Mucosa of descending colon (tissue), 3 donors: ENCODE measurements around the gene FNTB. TPM values are rescaled to one million over a fixed set of nuclear protein-coding genes. Genes with fewer than 3 reads are reported as not detected.

Source experiments
- ATAC-seq: fragments of 200-7000 bp; cut with Tn5 transposase; one replicate; pipeline ENCODE4 v1.9.1; 2020; ENCODE audit warnings: mild to moderate bottlenecking, moderate library complexity
- DNase-seq, 3 donors: peaks; one replicate each; pipeline ENCODE4 v3.0.0-alpha.2; 2020
- H3K36me3 ChIP-seq: fragments of 200-600 bp; one replicate; pipeline ENCODE4 v1.8.0; 2021; ENCODE audit warnings: low read depth, mild to moderate bottlenecking
- H3K4me1 ChIP-seq: fragments of 200-600 bp; one replicate; pipeline ENCODE4 v1.8.0; 2021; ENCODE audit warnings: low read depth, mild to moderate bottlenecking
- H3K4me3 ChIP-seq: fragments of 200-600 bp; one replicate; pipeline ENCODE4 v1.8.0; 2021; ENCODE audit warnings: mild to moderate bottlenecking
- H3K9me3 ChIP-seq: fragments of 200-600 bp; one replicate; pipeline ENCODE4 v1.8.0; 2021; ENCODE audit warnings: mild to moderate bottlenecking
- intact Hi-C, 2 donors: fragments of 100-400 bp; cut with DNase I in 1 of 2; cut with micrococcal nuclease in 1 of 2; formaldehyde crosslinking; loops; one replicate each; pipeline versions ENCODE4 v1.11.0 to v1.11.1; 2022; cut with DNase I, micrococcal nuclease
- total RNA-seq, 3 donors: library from RNA; stranded (reverse); fragmentation: NEBNext Ultra II Directional in 2 of 3; extraction: Animal tissue kit (Norgen Biotek cat#: 25700) in 2 of 3; gene quantifications; one replicate each; pipeline versions ENCODE4 v1.2.1 to v1.2.4, GENCODE V29; 2021 to 2023
- TF ChIP-seq, protein P1 (sequence below): fragments of 200-600 bp; IDR thresholded peaks from one replicate; pipeline ENCODE4 v1.8.0; 2022; ENCODE audit warnings: antibody characterized with exemption, mild to moderate bottlenecking
- donor health status: DM: no; HTN: no; CAD: no; lungs with moderate emphysema.
- donor health status: DM: no; HTN: no; CAD: no.
- donor health status: DM: no; HTN: yes; CAD: no.

The FNTB gene
- total RNA-seq, 3 donors from 2014 or later, result 14.5 to 18.3 (median 14.5) TPM

DNA sequence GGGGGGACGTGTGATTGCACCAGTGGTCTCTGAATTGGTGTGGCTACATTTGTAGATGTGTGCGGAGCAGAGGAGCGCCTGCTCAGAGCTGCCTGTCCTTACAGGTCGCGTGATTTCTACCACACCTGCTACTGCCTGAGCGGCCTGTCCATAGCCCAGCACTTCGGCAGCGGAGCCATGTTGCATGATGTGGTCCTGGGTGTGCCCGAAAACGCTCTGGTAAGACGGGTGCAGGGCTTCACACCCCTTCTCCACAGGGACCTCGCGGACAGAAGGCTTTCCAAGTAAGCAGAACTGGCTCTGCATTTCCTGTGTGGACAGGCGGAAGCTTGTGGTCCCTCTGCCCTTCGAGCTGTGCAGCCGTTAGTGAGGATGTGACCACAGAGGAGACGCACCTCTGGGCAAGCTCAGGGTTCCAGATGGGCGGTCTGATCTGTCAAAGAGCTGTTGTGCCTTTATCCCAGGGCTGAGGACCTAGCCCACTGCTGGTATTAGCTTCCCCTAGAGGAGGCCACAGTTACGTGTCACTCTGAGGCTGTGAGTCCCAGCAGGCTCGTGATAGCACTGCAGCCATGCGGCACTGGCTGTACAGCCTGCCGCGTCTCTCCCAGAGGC lies 67.9 kb downstream of the FNTB start:
- intact Hi-C loops, result no loop called here
- Histone ChIP-seq H3K4me1 (no peaks in the 10 kb centered on the region), H3K36me3 (no peaks in the 10 kb centered on the region), H3K9me3 (no peaks in the 10 kb centered on the region), H3K4me3 (no peak overlapping the region)
- TF ChIP-seq, protein P1, sequence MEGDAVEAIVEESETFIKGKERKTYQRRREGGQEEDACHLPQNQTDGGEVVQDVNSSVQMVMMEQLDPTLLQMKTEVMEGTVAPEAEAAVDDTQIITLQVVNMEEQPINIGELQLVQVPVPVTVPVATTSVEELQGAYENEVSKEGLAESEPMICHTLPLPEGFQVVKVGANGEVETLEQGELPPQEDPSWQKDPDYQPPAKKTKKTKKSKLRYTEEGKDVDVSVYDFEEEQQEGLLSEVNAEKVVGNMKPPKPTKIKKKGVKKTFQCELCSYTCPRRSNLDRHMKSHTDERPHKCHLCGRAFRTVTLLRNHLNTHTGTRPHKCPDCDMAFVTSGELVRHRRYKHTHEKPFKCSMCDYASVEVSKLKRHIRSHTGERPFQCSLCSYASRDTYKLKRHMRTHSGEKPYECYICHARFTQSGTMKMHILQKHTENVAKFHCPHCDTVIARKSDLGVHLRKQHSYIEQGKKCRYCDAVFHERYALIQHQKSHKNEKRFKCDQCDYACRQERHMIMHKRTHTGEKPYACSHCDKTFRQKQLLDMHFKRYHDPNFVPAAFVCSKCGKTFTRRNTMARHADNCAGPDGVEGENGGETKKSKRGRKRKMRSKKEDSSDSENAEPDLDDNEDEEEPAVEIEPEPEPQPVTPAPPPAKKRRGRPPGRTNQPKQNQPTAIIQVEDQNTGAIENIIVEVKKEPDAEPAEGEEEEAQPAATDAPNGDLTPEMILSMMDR, result no peak
- ATAC-seq (peak; percentile 52), DNase-seq (no peak)

DNA sequence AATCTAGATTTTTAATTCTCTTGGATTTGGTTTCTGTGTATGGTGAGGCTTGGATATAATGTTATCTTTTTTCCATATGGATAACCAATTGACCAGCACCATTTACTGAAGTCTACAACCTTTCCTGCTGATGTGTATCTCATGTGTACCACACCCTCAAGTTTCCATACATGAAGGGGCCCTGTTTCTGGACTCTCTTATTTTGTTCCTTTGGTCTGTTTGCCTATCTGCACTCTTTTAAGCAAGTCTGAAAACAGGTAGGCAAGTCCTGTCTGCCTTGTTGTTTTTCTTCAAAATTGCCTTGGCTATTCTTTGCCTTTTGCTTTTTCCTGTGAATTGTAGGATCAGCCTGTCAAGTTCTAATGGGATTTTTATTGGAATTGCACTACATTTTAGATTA lies 71.0 kb downstream of the FNTB start:
- intact Hi-C loops, result no loop called here
- TF ChIP-seq, protein P1, result no peak
- H3K36me3 ChIP-seq, result peaks cover 8% of the 10 kb centered on the region

DNA sequence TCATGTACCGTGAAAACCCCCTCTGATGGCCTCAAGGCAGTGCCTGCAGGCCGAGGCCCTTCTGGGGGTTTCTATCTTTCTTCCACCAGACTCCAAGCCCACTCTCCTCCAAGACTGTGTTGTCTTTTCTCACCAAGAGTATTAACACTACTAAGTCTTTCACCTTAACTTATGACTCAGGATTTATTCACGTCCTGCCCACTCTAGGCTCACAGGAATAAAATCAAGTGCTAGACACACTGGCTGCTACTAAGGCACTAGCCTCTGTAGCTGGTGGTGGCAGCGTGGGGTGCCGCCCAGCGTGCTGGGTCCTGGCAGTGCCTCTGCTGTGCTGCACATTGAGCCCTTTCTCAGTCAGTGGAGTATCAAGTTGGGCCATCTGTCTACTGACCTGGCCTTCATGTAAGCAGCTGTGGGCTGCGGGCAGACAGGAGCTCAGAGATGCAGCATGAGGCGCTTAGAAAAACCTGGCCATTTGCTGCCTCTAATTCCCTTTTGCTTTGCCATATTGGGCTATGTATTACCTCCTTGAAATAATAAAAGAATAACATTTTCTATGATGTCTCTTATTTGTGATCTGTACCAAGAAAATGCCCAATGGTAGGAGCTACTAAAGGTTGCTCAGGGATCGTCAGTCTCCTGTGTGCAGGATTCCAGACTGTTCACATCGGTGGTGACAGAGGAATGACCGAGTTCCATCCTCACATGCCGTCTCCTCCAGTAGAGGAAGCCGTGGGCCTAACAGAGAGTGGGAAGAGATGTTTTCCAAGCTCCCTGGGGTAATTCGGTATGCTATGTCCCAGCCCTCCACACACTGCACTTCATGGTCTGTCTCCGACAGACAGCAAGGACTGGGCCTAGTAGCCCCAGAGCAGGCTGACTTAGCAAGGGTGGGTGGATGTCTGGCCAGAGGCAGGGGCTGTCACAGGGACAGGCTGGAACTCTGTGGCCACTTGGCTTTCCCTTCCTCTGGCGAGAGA lies 75.7 kb downstream of the FNTB start:
- DNase-seq (no peak), ATAC-seq (no peak)
- H3K4me3 ChIP-seq, result no peak overlapping the region
- no peaks in the 10 kb centered on the region for H3K4me1 ChIP-seq
- H3K9me3 ChIP-seq, result no peaks in the 10 kb centered on the region
- TF ChIP-seq, protein P1, result no peak
- intact Hi-C loops, result no loop called here
- H3K36me3 ChIP-seq, result peaks cover 8% of the 10 kb centered on the region

More for the DNA sequence above, 71.0 kb downstream of the FNTB start:
- no peak overlapping the region for H3K4me3 ChIP-seq
- ATAC-seq (no peak), DNase-seq (no peak)
- H3K9me3 ChIP-seq, result no peaks in the 10 kb centered on the region
- no peaks in the 10 kb centered on the region for H3K4me1 ChIP-seq

DNA sequence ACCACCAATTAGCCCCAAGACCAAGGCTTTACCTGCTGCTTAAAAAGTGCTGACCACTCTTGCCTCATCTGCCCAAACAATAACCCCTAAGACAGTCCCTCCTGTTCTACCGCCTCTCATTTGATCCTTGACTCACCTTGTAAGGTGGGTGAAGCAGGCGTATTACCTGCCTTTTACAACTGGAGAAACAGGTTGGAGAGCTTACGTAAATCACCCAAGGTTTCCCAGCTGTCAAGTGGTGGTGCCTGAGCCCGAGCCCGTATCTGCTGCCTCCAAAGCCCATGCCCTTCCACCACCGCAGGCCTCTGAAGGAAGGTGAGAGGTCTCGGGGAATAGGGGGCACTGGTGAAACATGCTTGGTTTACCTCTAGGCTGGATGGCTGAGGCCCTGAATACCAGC lies 79.0 kb downstream of the FNTB start:
- H3K4me3 ChIP-seq, result no peak overlapping the region
- TF ChIP-seq, protein P1, result no peak
- no peaks in the 10 kb centered on the region for H3K9me3 ChIP-seq
- no peak for DNase-seq
- intact Hi-C loops, result no loop called here
- peaks cover 15% of the 10 kb centered on the region for H3K4me1 ChIP-seq
- H3K36me3 ChIP-seq, result peaks cover 8% of the 10 kb centered on the region
- no peak for ATAC-seq

DNA sequence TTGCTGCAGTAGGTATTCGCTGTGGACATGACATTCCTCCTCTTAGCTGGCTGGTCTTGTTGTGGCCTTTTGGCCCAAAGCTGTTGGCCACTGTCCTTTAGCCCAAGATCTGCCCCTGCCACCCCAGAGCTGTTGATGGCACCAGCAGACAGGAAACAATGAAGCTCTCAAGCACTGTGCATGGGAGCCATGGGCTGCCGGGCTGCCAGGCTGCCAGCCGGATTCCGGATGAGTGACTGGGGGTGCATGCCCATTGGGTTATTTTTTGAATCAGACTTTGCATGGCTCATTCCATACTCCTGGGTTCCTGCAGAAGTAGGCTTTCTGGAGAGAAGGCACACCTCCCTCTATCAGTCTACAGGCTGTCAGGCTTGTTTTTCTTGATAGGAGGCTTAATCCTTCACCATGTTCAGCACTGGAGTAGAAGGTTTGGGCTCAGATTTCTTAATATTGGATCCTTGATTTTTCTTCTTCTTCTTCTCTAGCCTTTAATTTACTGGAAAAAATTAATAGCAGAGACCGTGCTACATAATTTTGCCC lies 83.2 kb downstream of the FNTB start:
- intact Hi-C loops, result no loop called here
- Histone ChIP-seq H3K36me3 (no peaks in the 10 kb centered on the region), H3K9me3 (no peaks in the 10 kb centered on the region), H3K4me1 (peaks cover 47% of the 10 kb centered on the region), H3K4me3 (no peak overlapping the region)
- DNase-seq (no peak), ATAC-seq (no peak)
- TF ChIP-seq, protein P1, result no peak
